Body of pancreas (tissue), 4 donors: ENCODE measurements around the gene EIF4E1B. TPM values are rescaled to one million over a fixed set of nuclear protein-coding genes. Genes with fewer than 3 reads are reported as not detected.

ENCODE experiments used
- ATAC-seq: fragments of 150-250 bp; one replicate; pipeline ENCODE4 v1.9.1; 2016
- DNase-seq, 4 donors: peaks; one replicate each; pipeline ENCODE4 v3.0.0-alpha.2; 2019
- H3K27ac ChIP-seq, 4 donors: fragments of 200-600 bp; sonication (generic); 1 replicate in 3 of 4; 2 replicates in 1 of 4; pipeline versions ENCODE4 v1.5.1 to v1.6.1; 2016 to 2019; ENCODE audit warnings: mild to moderate bottlenecking in 1 of 4, mixed read lengths in 1 of 4, moderate library complexity in 1 of 4
- H3K27me3 ChIP-seq, 2 donors: fragments of 200-600 bp; sonication (generic); one replicate each; pipeline ENCODE4 v1.6.0; 2016; ENCODE audit warnings: mild to moderate bottlenecking in 1 of 2
- H3K36me3 ChIP-seq, 2 donors: fragments of 200-600 bp; sonication (generic); replicated peaks in 1 of 2; 2 replicates each; pipeline ENCODE4 v1.5.1; 2016; ENCODE audit warnings: low read depth in 2 of 2; ENCODE audit not compliant: insufficient read depth in 1 of 2
- H3K4me1 ChIP-seq: fragments of 200-600 bp; sonication (generic); one replicate; pipeline ENCODE4 v1.6.0; 2016
- H3K4me3 ChIP-seq, 2 donors: fragments of 200-600 bp; sonication (generic); 1 replicate in 1 of 2; 2 replicates in 1 of 2; pipeline ENCODE4 v1.5.1; 2016 to 2019
- H3K9me3 ChIP-seq, 3 donors: fragments of 200-600 bp; sonication (generic); 1 replicate in 2 of 3; 2 replicates in 1 of 3; pipeline ENCODE4 v1.5.1; 2016
- CTCF ChIP-seq, 7 experiments: fragments of 450-650 bp in 4 of 7; fragments of 200-600 bp in 3 of 7; sonication (generic) in 3 of 7; IDR thresholded peaks; one replicate each; pipeline ENCODE4 v1.5.1; 2016 to 2019; ENCODE audit warnings: antibody characterized with exemption in 7 of 7
- POLR2A ChIP-seq, 3 donors: fragments of 450-650 bp; IDR thresholded peaks; one replicate each; pipeline ENCODE4 v1.6.1; 2016; ENCODE audit warnings: antibody characterized with exemption in 3 of 3, mild to moderate bottlenecking in 2 of 3
- WGBS, 2 donors: methylation state at CpG; one replicate each; pipeline ENCODE4 v1.1.5; 2017; 5-methylcytosine and 5-hydroxymethylcytosine counted together
- intact Hi-C: fragments of 100-400 bp; cut with DNase I; formaldehyde crosslinking; loops from one replicate; pipeline ENCODE4 v1.15.1; 2023
- total RNA-seq, 2 donors: library from RNA; depleted of rRNA; stranded (reverse); fragments of >200 nt; gene quantifications; one replicate each; pipeline ENCODE4 v1.1.0, GENCODE V29; 2016

EIF4E1B gene
- 10 to 100 TPM in 1 of 2 donors, under 1 TPM in 1; 0.26 to 11.5 TPM for total RNA-seq

GRCh38 chr5:176629853-176630680, at the start of gene EIF4E1B, which contains the start of gene SNCB:
Gene EIF4E1B, plus strand, starts transcription at chr5:176630675. Its CDS starts 12,113 bp downstream, at chr5:176642788.
Gene SNCB, minus strand, starts transcription at chr5:176630534. Its CDS starts 880 bp downstream, at chr5:176629654.
- Histone ChIP-seq H3K9me3 (no peaks in the 10 kb centered on the region), H3K4me3 (no peak within 1 kb of the TSS), H3K4me1 (peaks cover 15% of the 10 kb centered on the region), H3K36me3 (no peaks in the 10 kb centered on the region), H3K27me3 (peaks cover 0 to 26% of the 10 kb centered on the region in 2 donors), H3K27ac (no peak within 1 kb of the TSS)
- intact Hi-C loops = no loop called here
- ATAC-seq = peak; percentile 43
- DNase-seq = peak in 1 of 4 donors; percentile 52
- WGBS, 2 donors = 1 to 6% methylated on average over 6 to 93 of the region's 94 CpGs
- TF ChIP-seq CTCF (IDR thresholded peaks at IDR 0.05) (no peak), POLR2A (IDR thresholded peaks at IDR 0.05) (no peak)

GRCh38 chr5:176581361-176581760, 49.1 kb upstream of the EIF4E1B start:
- TF ChIP-seq POLR2A (IDR thresholded peaks at IDR 0.05) = no peak
- TF ChIP-seq CTCF (IDR thresholded peaks at IDR 0.05) = no peak
- ATAC-seq (no peak), DNase-seq (no peak)
- intact Hi-C loops = no loop called here
- Histone ChIP-seq H3K27me3 (no peaks in the 10 kb centered on the region), H3K4me1 (no peaks in the 10 kb centered on the region), H3K36me3 (no peaks in the 10 kb centered on the region), H3K9me3 (peaks cover 0 to 13% (median 0%) of the 10 kb centered on the region in 3 donors), H3K27ac (no peak overlapping the region), H3K4me3 (no peak overlapping the region)
- WGBS, 2 donors = 75 to 84% methylated on average over 4 to 12 of the region's 12 CpGs

- 71 to 75% methylated on average over 4 of the region's 4 CpGs for WGBS, 2 donors
- intact Hi-C loops = no loop called here
- Histone ChIP-seq H3K36me3 (no peaks in the 10 kb centered on the region), H3K27ac (no peak overlapping the region), H3K4me1 (no peaks in the 10 kb centered on the region), H3K4me3 (no peak overlapping the region), H3K27me3 (no peaks in the 10 kb centered on the region), H3K9me3 (peaks cover 0 to 13% (median 0%) of the 10 kb centered on the region in 3 donors)
- no peak for DNase-seq
- ATAC-seq = no peak
- TF ChIP-seq CTCF (IDR thresholded peaks at IDR 0.05) = no peak
- no peak for TF ChIP-seq POLR2A (IDR thresholded peaks at IDR 0.05)
Measured at GRCh38 chr5:176583076-176583475, 47.4 kb upstream of the EIF4E1B start.

- Histone ChIP-seq H3K4me1 (no peaks in the 10 kb centered on the region), H3K4me3 (no peak overlapping the region), H3K9me3 (peaks cover 0 to 13% (median 0%) of the 10 kb centered on the region in 3 donors), H3K36me3 (no peaks in the 10 kb centered on the region), H3K27ac (no peak overlapping the region), H3K27me3 (no peaks in the 10 kb centered on the region)
- ATAC-seq = no peak
- DNase-seq = no peak
- WGBS, 2 donors = 82 to 98% methylated on average over 6 to 7 of the region's 7 CpGs
- no peak for TF ChIP-seq CTCF (IDR thresholded peaks at IDR 0.05)
- TF ChIP-seq POLR2A (IDR thresholded peaks at IDR 0.05) = no peak
- intact Hi-C loops = no loop called here
Measured at GRCh38 chr5:176587398-176587797, 43.1 kb upstream of the EIF4E1B start.
